ENCODE measurements around the gene PBX1. TPM values are rescaled to one million over a fixed set of nuclear protein-coding genes. Genes with fewer than 3 reads are reported as not detected.

The PBX1 gene
- total RNA-seq, 3 donors from 2014 or later (not counting 1 experiment from before 2014, with no cell fraction given) = 0.54 to 3.5 (median 1.4) TPM

DNA sequence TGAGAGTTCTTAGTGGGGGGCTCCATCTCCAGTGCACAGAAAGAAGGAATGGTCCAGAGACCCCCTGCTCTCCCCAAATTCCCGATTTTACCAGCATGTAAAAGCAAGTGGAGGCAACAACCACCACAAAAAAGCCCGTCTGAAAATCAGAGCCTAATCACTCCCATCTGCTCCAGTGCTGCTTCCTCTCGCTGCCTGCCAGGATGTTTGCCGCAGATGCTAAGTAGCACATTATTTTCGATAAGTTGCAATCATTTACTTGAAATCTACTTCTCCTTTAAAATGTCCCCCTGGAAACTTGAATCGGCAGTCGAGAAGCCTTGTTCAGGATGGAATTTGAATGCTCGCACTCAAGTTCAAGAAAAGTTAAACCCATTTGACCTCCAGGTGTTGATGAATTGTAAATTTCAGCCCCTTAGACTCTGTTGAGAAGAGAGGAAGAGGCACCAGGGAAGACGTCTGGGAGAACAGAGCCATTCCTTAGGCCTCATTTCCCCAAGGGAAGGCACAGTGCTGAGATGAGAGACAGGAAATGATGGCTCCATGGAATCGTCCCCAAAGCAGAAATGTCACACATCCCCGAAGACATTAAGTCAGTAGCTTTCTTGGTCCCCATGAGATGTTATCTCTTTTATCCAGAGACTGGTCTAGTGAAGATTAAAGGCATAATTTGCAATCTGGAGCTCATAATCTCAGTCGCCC is 221.3 kb downstream of the PBX1 start:
- 89% methylated on average over 12 of the region's 12 CpGs for WGBS (ENCODE audit: insufficient coverage)
- Mint-ChIP-seq H3K9me3 (no peaks in the 10 kb centered on the region), H3K27me3 (ENCODE audit: low read depth in 2 of 2) (peaks cover 54 to 78% of the 10 kb centered on the region in 2 donors), H3K27ac (no peak overlapping the region), H3K4me1 (peaks cover 16 to 17% of the 10 kb centered on the region in 2 donors), H3K36me3 (no peaks in the 10 kb centered on the region), H3K4me3 (no peak overlapping the region)
- peaks cover 36% of the 10 kb centered on the region for H3K27me3 ChIP-seq (ENCODE audit: control insufficient read depth, insufficient read depth, low read length)
- H3K4me3 ChIP-seq (ENCODE audit: low read length) = no peak overlapping the region
- no peaks in the 10 kb centered on the region for H3K9me3 ChIP-seq (ENCODE audit: control insufficient read depth, insufficient read depth, low read length)
- DNase-seq = no peak
- H3K27ac ChIP-seq (ENCODE audit: low read length) = no peak overlapping the region
- TF ChIP-seq CTCF (IDR thresholded peaks at IDR 0.05) = no peak
- no peak for ATAC-seq
- peaks cover 15% of the 10 kb centered on the region for H3K4me1 ChIP-seq (ENCODE audit: control insufficient read depth, insufficient read depth, low read length)
- intact Hi-C loops (cut with micrococcal nuclease) = no loop called here
- no peaks in the 10 kb centered on the region for H3K36me3 ChIP-seq (ENCODE audit: control insufficient read depth, insufficient read depth, low read length)

GRCh38 chr1:164780863-164781262 is 221.9 kb downstream of the PBX1 start:
- ATAC-seq = no peak
- intact Hi-C loops (cut with micrococcal nuclease) = no loop called here
- Mint-ChIP-seq H3K27ac (no peak overlapping the region), H3K27me3 (ENCODE audit: low read depth in 2 of 2) (peaks cover 54 to 84% of the 10 kb centered on the region in 2 donors), H3K9me3 (no peaks in the 10 kb centered on the region), H3K36me3 (no peaks in the 10 kb centered on the region), H3K4me1 (peaks cover 10 to 11% of the 10 kb centered on the region in 2 donors), H3K4me3 (no peak overlapping the region)
- TF ChIP-seq CTCF (IDR thresholded peaks at IDR 0.05) = no peak
- H3K27me3 ChIP-seq (ENCODE audit: control insufficient read depth, insufficient read depth, low read length) = peaks cover 36% of the 10 kb centered on the region
- H3K36me3 ChIP-seq (ENCODE audit: control insufficient read depth, insufficient read depth, low read length) = no peaks in the 10 kb centered on the region
- H3K4me3 ChIP-seq (ENCODE audit: low read length) = no peak overlapping the region
- H3K4me1 ChIP-seq (ENCODE audit: control insufficient read depth, insufficient read depth, low read length) = peaks cover 9% of the 10 kb centered on the region
- no peak for DNase-seq
- no peak overlapping the region for H3K27ac ChIP-seq (ENCODE audit: low read length)
- no peaks in the 10 kb centered on the region for H3K9me3 ChIP-seq (ENCODE audit: control insufficient read depth, insufficient read depth, low read length)
- WGBS (ENCODE audit: insufficient coverage) = 94% methylated on average over 8 of the region's 8 CpGs

DNA sequence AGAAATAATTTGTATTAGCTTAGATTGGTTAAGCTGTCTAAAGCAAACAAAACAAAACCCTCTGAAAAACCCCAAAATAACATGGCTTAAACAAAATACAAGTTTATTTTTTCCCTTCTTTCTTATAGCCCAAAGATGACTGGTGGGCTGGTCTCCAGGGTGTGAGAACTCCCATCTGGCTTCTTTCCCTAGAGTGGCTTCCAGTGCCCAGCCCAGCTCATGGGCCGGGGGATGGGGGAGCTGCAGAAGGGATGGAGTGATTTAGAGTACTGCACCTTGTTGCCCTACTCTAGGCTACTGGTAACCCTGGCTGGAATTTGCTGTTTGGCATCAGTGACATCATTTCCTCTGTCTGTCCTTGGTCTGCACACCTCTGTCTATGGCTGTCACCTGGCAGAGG is 223.0 kb downstream of the PBX1 start:
- 93% methylated on average over 1 of the region's 1 CpG for WGBS (ENCODE audit: insufficient coverage)
- DNase-seq = no peak
- Histone ChIP-seq H3K9me3 (ENCODE audit: control insufficient read depth, insufficient read depth, low read length) (no peaks in the 10 kb centered on the region), H3K36me3 (ENCODE audit: control insufficient read depth, insufficient read depth, low read length) (no peaks in the 10 kb centered on the region), H3K4me1 (ENCODE audit: control insufficient read depth, insufficient read depth, low read length) (peaks cover 1% of the 10 kb centered on the region), H3K4me3 (ENCODE audit: low read length) (no peak overlapping the region), H3K27ac (ENCODE audit: low read length) (no peak overlapping the region), H3K27me3 (ENCODE audit: control insufficient read depth, insufficient read depth, low read length) (peaks cover 40% of the 10 kb centered on the region)
- TF ChIP-seq CTCF (IDR thresholded peaks at IDR 0.05) = no peak
- ATAC-seq = no peak
- Mint-ChIP-seq H3K27me3 (ENCODE audit: low read depth in 2 of 2) (peaks cover 57 to 91% of the 10 kb centered on the region in 2 donors), H3K4me1 (peaks cover 0 to under 1% of the 10 kb centered on the region in 2 donors), H3K36me3 (no peaks in the 10 kb centered on the region), H3K4me3 (no peak overlapping the region), H3K27ac (no peak overlapping the region), H3K9me3 (no peaks in the 10 kb centered on the region)
- intact Hi-C loops (cut with micrococcal nuclease) = no loop called here
